ENCODE results near the gene NUDT16L1. TPM values are rescaled to one million over a fixed set of nuclear protein-coding genes. Genes with fewer than 3 reads are reported as not detected.

NUDT16L1 gene
- total RNA-seq, 2 experiments from 2014 or later: 14.9 to 15.9 TPM

DNA sequence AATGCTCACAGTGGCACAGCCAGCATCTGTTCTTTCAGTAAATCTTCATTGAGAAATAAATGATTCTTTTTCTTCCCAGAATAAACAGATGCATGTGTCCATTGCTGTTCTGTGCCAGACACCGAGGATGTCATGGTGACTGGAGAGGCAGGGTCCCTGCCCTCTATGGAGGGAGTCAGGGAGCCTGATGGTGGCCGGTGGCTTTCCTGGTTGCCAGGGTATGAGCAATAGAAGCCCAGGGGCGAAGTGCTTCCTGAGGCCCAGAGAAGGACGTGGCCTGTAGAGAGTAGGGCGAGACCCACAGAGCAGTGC, 29.9 kb upstream of the NUDT16L1 start:
- Histone ChIP-seq H3K36me3 (ENCODE audit: insufficient read depth, low read length) (peaks cover 21% of the 10 kb centered on the region), H3K27ac (ENCODE audit: low read depth, low read length, poor library complexity, severe bottlenecking) (no peak overlapping the region), H3K9me2 (ENCODE audit: insufficient read depth, low read length) (no peaks in the 10 kb centered on the region), H3K79me2 (ENCODE audit: insufficient read depth, low read depth, low read length) (no peaks in the 10 kb centered on the region), H3K9me3 (ENCODE audit: low read length) (no peaks in the 10 kb centered on the region), H4K20me1 (ENCODE audit: insufficient read depth, low read length) (no peaks in the 10 kb centered on the region), H3K4me3 (ENCODE audit: low read depth, low read length, poor library complexity, severe bottlenecking) (no peak overlapping the region), H3K4me2 (ENCODE audit: low read length) (no peak overlapping the region), H3K4me1 (ENCODE audit: insufficient read depth, low read length, poor library complexity, severe bottlenecking) (no peaks in the 10 kb centered on the region), H2AFZ (ENCODE audit: low read length) (no peak overlapping the region)
- POLR2A ChIA-PET: no interaction called here
- TF ChIP-seq, protein P1, sequence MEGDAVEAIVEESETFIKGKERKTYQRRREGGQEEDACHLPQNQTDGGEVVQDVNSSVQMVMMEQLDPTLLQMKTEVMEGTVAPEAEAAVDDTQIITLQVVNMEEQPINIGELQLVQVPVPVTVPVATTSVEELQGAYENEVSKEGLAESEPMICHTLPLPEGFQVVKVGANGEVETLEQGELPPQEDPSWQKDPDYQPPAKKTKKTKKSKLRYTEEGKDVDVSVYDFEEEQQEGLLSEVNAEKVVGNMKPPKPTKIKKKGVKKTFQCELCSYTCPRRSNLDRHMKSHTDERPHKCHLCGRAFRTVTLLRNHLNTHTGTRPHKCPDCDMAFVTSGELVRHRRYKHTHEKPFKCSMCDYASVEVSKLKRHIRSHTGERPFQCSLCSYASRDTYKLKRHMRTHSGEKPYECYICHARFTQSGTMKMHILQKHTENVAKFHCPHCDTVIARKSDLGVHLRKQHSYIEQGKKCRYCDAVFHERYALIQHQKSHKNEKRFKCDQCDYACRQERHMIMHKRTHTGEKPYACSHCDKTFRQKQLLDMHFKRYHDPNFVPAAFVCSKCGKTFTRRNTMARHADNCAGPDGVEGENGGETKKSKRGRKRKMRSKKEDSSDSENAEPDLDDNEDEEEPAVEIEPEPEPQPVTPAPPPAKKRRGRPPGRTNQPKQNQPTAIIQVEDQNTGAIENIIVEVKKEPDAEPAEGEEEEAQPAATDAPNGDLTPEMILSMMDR (conservative IDR thresholded peaks at IDR 0.05; ENCODE audit: low read length): no peak
- TF ChIP-seq EZH2phosphoT487 (IDR thresholded peaks at IDR 0.05; ENCODE audit: borderline replicate concordance, low read depth, low read length): no peak
- DNase-seq (ENCODE audit: low spot score): no peak
- BruUV-seq (replicated peaks): no TSS peak
- intact Hi-C loops (cut with micrococcal nuclease; ENCODE audit: unreplicated experiment): no loop called here
- CTCF ChIA-PET (ENCODE audit: unreplicated experiment): no interaction called here

DNA sequence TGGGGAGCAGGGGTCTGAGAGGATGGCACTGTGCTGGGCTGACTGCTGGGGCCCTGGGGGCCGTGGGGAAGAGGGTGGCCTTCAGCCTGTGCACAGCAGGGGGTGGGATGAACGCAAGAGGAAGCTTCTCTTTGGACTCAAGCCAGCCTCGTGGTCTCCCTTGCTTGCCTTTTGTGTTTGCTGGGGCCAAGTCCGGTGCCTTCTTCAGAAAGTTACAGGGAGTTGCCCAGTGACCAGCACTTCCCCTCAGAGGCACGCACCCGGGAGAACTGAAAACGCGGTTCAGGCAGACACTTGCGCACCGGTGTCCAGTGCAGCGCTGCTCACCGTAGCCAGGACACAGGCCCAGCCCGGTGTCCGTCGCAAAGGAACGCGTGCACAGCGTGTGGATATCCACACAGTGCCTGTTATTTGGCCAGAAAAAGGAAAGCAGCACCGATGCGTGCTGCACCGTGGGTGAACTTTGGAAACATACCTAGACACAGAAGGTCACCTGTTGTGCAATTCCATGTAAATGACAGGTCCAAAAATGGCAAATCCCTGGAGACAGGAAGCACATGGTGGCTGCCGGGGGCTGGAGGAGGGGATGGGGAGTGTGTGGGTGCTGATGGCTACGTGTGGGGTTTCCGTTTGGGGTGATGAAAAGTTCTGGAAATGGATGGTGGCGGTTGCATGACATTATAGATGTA, 29.4 kb upstream of the NUDT16L1 start:
- no peaks in the 10 kb centered on the region for H3K9me3 ChIP-seq (ENCODE audit: low read length)
- no peaks in the 10 kb centered on the region for H3K79me2 ChIP-seq (ENCODE audit: insufficient read depth, low read depth, low read length)

More for the DNA sequence above, 29.4 kb upstream of the NUDT16L1 start:
- H4K20me1 ChIP-seq (ENCODE audit: insufficient read depth, low read length): no peaks in the 10 kb centered on the region
- no peak overlapping the region for H3K4me3 ChIP-seq (ENCODE audit: low read depth, low read length, poor library complexity, severe bottlenecking)
- no peak for TF ChIP-seq EZH2phosphoT487 (IDR thresholded peaks at IDR 0.05; ENCODE audit: borderline replicate concordance, low read depth, low read length)
- TF ChIP-seq, protein P1 (conservative IDR thresholded peaks at IDR 0.05; ENCODE audit: low read length): no peak
- no peak overlapping the region for H3K27ac ChIP-seq (ENCODE audit: low read depth, low read length, poor library complexity, severe bottlenecking)
- no peaks in the 10 kb centered on the region for H3K4me1 ChIP-seq (ENCODE audit: insufficient read depth, low read length, poor library complexity, severe bottlenecking)
- ChIA-PET POLR2A (no interaction called here), CTCF (ENCODE audit: unreplicated experiment) (no interaction called here)
- H2AFZ ChIP-seq (ENCODE audit: low read length): no peak overlapping the region
- H3K36me3 ChIP-seq (ENCODE audit: insufficient read depth, low read length): peaks cover 26% of the 10 kb centered on the region
- BruUV-seq (replicated peaks): no TSS peak
- H3K9me2 ChIP-seq (ENCODE audit: insufficient read depth, low read length): no peaks in the 10 kb centered on the region
- intact Hi-C loops (cut with micrococcal nuclease; ENCODE audit: unreplicated experiment): no loop called here
- no peak overlapping the region for H3K4me2 ChIP-seq (ENCODE audit: low read length)
- DNase-seq (ENCODE audit: low spot score): no peak
